C4-2B (cell line): ENCODE measurements around the gene ALPL.

Experiments
- H3K27ac ChIP-seq: fragments of 450-650 bp; 2 replicates; pipeline ENCODE4 v1.5.1; 2017
- ZFX ChIP-seq: fragments of 450-650 bp; IDR thresholded peaks from 2 replicates; pipeline ENCODE4 v1.6.1; 2017
- TF ChIP-seq, protein P1 (sequence below): fragments of 450-650 bp; conservative IDR thresholded peaks from 2 replicates; pipeline ENCODE4 v1.5.1; 2017; ENCODE audit warnings: mild to moderate bottlenecking

ALPL gene

DNA sequence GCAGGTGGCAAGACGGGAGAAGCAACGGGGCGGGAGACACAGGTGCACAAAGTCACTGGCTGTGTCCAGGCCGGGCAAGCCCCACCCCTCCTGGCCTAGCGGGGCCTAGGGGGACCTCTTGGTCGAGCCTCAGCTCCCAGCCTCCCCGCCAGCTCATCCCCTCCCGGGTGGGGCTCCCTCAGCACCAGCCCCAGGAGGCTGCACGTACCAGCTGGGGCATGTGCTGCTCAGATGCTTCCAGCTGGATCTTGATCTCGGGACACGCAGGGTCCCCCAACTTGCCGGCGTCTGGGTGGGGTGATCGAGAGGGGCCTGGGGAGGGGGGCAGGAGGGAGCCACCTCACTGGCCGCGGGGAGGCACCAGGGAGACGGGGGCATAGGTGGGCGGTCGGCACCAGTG is 88.5 kb downstream of the ALPL start:
- TF ChIP-seq ZFX = no peak
- TF ChIP-seq, protein P1, sequence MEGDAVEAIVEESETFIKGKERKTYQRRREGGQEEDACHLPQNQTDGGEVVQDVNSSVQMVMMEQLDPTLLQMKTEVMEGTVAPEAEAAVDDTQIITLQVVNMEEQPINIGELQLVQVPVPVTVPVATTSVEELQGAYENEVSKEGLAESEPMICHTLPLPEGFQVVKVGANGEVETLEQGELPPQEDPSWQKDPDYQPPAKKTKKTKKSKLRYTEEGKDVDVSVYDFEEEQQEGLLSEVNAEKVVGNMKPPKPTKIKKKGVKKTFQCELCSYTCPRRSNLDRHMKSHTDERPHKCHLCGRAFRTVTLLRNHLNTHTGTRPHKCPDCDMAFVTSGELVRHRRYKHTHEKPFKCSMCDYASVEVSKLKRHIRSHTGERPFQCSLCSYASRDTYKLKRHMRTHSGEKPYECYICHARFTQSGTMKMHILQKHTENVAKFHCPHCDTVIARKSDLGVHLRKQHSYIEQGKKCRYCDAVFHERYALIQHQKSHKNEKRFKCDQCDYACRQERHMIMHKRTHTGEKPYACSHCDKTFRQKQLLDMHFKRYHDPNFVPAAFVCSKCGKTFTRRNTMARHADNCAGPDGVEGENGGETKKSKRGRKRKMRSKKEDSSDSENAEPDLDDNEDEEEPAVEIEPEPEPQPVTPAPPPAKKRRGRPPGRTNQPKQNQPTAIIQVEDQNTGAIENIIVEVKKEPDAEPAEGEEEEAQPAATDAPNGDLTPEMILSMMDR = no peak
- no peak overlapping the region for H3K27ac ChIP-seq

DNA sequence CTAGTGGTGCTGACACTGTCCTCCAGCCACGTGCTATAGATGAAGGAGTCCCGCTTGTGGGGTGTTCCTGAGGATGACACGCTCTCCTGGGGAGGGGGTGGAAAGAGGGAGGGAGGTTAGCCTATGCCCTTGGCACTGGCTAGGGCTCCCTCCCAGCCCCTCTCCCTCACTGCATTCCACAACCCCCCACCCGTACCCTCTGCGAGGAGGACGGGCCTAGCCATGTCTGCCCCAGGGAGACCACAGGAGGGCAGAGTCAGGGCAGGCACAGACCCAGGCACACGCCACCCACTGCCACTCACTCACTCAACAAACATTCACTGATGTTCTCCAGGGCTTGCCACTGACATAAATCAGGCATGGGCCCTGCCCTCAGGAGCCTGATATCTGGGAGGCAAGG is 89.2 kb downstream of the ALPL start:
- no peak for TF ChIP-seq ZFX
- TF ChIP-seq, protein P1 = no peak
- no peak overlapping the region for H3K27ac ChIP-seq

DNA sequence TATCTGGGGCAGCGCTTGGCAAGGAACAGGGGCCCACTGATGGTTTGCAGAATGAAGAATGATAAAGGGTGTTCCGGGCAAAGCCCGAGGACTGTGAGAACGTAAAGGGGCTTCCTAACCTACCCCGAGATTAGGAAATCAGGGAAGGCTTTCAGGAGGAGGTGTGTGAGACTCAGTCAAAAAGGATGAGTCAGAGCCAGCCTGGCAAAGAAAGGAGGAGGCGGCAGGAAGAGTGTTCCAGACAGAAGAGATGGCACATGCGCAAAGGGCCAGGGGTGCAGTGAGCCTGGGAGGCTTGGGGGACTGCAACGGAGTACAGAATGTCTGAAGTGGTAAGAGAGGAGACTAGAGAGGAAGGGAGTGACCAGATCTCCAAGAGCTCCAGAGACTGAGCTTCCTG is 89.7 kb downstream of the ALPL start:
- TF ChIP-seq ZFX = no peak
- no peak overlapping the region for H3K27ac ChIP-seq

DNA sequence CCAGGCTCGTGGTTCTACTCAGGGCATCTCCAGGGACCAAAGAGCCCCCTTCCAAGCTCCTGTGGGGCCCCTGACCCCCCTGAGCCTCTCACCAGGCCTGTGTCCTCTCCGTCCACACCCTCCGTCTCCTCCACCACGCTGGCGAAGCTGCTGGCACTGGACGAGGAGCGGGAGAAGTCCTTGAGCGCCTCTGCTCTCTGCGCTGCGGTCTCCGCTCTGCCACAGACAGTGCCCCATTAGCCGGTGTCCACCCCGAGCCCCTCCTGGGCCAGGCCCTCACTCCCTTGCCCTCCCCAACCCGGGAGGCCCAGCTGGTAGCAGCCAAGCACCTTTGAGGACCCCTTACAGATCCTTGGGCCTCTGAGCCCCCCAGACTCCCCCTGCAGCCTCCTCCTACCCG is 90.2 kb downstream of the ALPL start:
- no peak for TF ChIP-seq ZFX
- TF ChIP-seq, protein P1 = no peak
- H3K27ac ChIP-seq = no peak overlapping the region

DNA sequence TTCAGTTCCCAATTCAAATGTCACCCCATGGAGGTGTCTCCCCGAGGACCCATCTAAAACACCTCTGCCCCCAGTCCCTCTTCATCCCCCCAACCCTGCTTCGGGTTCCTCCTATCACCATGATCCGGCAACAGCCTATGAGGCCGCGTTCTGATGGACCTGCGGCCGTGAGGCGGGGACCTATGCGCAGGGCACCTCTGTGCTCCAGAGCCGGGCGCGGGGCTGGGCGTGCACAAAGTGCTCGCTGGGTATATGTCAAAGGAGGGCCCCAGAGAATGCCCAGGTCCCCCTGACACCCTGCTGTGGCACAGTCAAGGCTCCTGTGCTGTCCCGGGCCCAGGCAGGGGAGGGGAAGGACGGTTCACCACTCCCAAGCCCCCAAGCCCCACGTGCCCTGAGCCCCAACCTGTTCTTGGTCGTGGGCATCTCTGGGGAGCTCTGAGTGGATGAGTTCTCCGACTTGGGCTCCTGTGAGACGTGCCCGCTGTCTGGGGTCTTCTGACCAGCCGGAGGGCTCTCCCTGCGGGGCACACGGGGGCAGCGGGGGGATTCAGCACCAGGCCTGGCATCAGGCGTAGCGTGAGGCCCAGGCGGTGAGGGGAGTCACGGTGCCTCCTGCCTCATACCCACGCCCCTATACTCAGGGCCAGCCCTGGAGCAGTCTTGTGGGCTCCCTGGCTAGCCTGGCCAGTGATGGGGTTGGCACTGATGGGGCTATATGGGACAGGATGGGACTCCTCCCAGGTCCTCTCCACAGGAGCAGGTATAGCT is 92.2 kb downstream of the ALPL start:
- TF ChIP-seq, protein P1 = no peak
- TF ChIP-seq ZFX = no peak
- H3K27ac ChIP-seq = no peak overlapping the region

DNA sequence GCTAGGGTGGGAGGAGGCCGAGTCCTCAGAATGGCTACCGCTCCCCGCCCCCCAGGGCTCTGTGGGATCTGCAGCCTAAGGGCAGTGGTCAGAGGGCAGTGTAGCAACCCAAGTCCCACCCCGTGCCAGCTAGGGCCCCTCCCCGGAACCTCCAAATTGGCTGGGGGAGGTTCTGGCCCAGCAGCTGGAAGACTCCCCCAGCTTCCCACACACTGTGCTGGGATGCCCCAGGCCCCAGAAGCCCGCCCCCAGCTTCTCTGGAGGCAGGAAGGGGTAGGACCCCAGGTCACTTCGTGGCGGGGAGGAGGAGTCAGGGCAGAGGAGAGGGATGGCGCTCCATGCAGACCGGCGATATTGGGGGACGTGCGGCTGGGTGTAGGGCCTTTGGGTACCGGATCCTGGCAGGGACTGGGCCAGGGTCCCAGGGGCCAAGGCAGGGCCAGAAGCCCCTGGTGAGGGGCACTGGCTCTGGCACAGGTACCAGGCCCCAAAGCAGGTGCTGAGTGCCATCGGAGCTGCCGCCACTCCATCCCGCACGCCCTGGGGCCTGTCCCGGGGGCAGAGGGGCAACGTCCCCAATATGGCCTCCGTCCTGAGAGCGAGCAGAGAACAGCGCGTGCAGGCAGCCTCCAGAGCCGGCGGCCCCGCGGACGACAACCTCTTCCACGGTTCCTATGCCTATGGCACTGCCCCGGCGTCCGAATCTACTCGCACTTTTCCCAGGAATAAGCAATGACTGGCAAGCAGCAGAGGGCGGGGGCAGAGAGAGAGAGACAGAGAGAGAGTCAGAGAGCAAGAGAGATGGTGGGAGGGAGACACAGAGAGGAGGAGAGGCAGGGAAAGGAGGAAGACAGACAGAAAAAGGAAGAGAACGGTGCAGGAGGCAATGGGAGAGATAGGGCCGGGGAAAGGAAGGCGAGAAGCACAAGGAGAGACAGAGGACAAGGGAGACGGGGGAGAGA is 94.2 kb downstream of the ALPL start:
- no peak overlapping the region for H3K27ac ChIP-seq
- TF ChIP-seq, protein P1 = no peak
- no peak for TF ChIP-seq ZFX

DNA sequence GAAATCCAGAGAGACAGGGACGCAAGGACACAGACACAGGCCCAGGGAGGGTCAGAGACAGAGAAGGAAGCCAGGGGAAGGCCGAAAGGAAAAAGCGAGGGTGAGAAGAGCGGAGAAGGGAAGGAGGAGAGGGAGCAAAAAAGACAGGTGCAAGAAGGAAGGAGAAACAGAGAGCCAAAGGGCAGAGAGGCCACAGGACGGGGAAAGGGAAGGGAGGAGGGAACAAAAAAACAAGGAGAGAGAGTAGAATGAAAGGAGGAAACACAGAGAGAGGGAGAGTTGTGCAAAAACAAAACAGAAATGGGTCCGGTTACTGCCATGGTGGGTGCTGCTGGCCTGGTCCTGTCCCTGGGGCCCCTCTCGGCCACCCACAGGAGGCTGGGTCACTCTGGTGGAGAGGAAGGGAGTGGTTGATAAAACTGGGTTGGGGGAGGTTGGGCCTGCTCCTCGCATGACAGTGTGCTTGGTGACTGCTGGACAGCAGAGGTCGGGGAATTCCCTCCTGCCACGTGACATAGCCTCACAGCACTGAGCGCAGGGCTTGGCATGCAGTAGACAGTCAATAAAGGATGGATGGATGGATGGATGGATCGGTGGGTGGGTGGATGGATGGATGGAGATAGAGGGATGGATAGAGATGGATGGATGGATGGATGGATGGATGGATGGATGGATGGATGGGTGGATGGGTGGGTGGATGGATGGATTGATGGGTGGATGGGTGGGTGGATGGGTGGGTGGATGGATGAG is 95.2 kb downstream of the ALPL start:
- TF ChIP-seq, protein P1 = no peak
- TF ChIP-seq ZFX = no peak
- H3K27ac ChIP-seq = no peak overlapping the region
